RWPE1 (cell line): Measurements from ENCODE around the gene HOXA9.
A peak's percentile ranks its signal among the peaks of the same experiment; 100 is the strongest.

Source experiments
- CTCF ChIA-PET: fragments of 350-600 bp; sonication (Branson Sonifier 250); formaldehyde crosslinking; extraction: SDS; loops from one replicate; lab custom pipeline; 2021; lab: Yijun Ruan, JAX
- POLR2A ChIA-PET: fragments of 400-600 bp; formaldehyde crosslinking; extraction: SDS; loops from one replicate; lab custom pipeline; 2020; ENCODE audit warnings: antibody characterized with exemption; ENCODE audit not compliant: low non-redundant PET; lab: Yijun Ruan, JAX
- DNase-seq: peaks from one replicate; pipeline ENCODE4 v3.0.0; 2012; ENCODE audit warnings: low spot score
- H3K27ac ChIP-seq: fragments of 450-650 bp; 2 replicates; pipeline ENCODE4 v1.5.1; 2017
- TF ChIP-seq, protein P1 (sequence below): fragments of 450-650 bp; conservative IDR thresholded peaks from 2 replicates; pipeline ENCODE4 v1.5.1; 2017; ENCODE audit warnings: low read depth, mild to moderate bottlenecking

Gene HOXA9

DNA sequence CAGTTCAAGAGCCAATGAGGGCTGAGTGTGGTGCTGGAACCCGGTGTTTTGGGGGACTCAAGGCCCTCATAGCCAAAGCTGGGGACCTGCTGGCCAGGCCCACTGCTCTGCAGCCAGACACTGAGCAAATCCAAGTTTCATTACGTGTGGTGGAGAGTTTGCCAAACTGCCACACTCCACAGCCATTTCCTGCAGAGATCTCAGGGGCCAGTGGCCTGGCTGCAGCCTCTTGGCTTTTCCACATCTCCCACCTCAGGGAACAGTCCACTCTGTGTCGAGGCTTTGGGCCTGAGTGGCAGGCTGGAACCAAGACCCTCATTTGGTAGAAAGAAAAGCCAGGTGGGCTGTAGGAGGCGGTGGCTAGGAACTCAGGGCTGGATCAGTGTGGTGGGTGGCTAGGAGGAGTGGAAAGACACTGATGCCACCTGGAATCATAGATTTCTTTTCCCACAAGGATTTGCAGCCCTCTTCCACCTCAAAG, 16.5 kb upstream of the HOXA9 start:
- POLR2A ChIA-PET = no interaction called here
- CTCF ChIA-PET = interaction anchor here (0.9 kb wide), 1 partner anchor 10 kb away, joined by 5 read pairs; no protein-coding TSS in a partner anchor

DNA sequence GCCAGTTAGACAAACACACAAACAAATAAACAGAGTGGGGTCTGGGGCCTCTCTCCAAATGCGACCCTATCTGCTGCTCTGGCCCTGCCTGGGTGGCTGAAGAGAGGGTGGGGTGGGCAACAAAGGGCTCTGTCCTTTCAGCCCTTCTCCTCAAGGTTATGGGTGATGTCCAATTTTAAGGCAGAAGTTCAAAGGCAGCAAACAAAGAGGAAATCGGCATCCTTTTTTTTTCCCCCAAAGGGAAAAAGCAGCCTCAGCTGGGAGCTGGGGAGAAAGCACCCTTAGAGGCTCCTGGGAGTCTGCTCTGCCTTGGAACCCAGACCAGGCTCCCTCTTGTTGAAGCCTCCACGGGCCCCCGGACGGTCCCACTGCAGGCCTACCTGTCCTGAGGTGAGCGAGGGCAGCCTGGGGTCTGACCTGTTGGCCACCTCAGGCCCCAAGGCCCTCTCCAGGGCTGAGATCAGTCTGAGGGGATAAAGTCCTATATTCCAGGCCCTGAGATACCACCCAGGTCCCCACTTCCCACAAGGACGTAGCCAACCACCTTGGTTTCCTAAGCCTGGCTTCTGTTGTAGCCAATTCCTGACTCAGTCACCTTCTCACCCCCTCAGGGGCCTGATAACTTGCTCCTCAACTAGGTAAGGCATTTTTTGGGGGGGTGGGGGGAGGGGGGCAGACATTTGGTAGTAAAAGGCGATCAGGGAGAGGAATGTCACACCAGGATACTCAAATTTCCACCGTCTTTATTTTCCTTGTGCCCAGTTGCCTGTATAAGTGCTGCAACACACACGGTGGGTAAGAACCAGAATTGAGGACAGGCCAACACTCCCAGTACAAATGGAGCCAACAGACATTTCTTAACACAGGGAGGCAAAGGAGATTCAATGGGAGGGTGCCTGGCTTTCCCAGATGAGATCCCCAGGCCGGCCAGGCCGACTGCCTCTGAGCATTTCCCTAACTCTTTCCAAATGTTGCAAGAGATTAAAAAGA, 15.4 kb upstream of the HOXA9 start:
- ChIA-PET CTCF (interaction anchor here (0.6 to 2.5 kb wide), 14 partner anchors 9 to 840 kb away, joined by 3 to 30 read pairs (median 4); no protein-coding TSS in a partner anchor), POLR2A (interaction anchor here (1.0 kb wide), 1 partner anchor 33 kb away, joined by 3 read pairs; the partner anchor contains the start of gene HOXA6)

More for the DNA sequence above, 16.5 kb upstream of the HOXA9 start:
- DNase-seq = no peak
- TF ChIP-seq, protein P1, sequence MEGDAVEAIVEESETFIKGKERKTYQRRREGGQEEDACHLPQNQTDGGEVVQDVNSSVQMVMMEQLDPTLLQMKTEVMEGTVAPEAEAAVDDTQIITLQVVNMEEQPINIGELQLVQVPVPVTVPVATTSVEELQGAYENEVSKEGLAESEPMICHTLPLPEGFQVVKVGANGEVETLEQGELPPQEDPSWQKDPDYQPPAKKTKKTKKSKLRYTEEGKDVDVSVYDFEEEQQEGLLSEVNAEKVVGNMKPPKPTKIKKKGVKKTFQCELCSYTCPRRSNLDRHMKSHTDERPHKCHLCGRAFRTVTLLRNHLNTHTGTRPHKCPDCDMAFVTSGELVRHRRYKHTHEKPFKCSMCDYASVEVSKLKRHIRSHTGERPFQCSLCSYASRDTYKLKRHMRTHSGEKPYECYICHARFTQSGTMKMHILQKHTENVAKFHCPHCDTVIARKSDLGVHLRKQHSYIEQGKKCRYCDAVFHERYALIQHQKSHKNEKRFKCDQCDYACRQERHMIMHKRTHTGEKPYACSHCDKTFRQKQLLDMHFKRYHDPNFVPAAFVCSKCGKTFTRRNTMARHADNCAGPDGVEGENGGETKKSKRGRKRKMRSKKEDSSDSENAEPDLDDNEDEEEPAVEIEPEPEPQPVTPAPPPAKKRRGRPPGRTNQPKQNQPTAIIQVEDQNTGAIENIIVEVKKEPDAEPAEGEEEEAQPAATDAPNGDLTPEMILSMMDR = no peak
- H3K27ac ChIP-seq = peak overlapping the region; percentile 98

DNA sequence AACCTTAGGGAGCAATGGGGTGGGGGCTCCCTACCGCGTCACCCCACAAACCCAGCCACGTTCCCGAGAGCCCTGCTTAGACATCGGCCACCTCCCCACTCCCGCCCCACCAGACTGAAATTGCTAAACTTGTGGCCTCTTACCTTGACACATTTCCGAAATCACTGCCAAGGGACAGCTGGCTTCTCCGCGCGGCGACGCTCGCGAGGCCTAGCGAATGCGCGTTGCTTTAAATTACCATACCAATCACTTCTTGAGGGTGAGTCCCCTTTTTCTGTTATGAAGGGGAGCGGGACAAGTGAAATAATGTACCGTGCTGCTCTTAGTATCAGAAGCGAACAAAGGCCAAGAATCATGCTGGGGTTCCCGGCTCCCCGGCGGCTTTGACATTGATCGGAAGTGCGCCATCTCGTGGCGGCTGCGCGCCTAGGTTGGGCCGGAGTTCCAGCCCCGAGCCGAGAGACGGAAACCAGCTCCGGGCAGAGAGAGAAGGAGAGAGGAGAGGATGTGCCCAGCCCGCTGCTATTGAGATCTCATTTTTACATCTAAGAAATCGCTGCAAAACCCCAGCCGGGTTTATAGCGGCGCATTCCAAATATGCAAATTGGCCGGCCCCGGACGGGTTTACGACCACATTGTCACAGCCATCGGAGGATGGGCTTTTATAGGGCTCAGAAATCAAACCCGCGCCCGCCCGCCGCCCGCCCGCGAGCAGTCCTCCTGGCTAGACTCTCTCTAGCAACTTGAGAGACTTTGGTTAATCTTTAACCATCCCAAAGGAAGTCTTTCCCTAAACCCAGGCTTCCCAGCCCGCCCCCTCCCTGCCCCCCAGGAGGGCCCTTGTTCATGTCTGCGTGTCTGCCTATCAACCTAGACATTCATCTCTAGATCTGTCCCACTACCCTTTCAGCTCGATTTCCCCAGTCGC, 14.4 kb upstream of the HOXA9 start:
- ChIA-PET CTCF (interaction anchor here (0.6 to 2.5 kb wide), 20 partner anchors 10 to 1013 kb away, joined by 3 to 30 read pairs (median 4); no protein-coding TSS in a partner anchor), POLR2A (interaction anchor here (0.6 to 1.0 kb wide), 2 partner anchors 14 to 32 kb away, joined by 3 read pairs; partner anchors contain the start of genes HOXA6 and HOXA9)
- TF ChIP-seq, protein P1 = peak; percentile 98
- peak overlapping the region; percentile 89 for H3K27ac ChIP-seq
- peak; percentile 84 for DNase-seq

More for the DNA sequence above, 15.4 kb upstream of the HOXA9 start:
- TF ChIP-seq, protein P1 = no peak
- H3K27ac ChIP-seq = peak overlapping the region; percentile 89
- no peak for DNase-seq

DNA sequence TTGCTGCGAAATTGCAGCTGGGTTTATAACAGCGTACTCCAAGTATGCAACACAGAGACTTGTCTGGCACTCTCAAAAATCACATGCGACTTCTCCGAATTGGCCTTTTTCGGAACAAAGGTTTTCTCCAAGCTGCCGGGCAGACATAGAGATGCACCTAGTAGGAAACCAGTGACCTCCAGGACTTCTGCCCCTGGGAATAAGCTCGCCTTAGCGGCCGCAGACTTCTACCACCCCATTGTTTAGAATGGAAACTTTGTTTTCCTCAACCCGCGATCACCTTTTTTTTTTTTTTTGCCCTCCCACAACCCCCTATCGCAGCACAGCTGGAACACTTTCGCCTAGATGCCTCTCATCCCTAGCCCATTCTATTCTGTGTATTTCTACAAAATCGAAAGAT, 13.7 kb upstream of the HOXA9 start:
- DNase-seq = no peak
- TF ChIP-seq, protein P1 = no peak
- POLR2A ChIA-PET = interaction anchor here (0.6 kb wide), 1 partner anchor 77 kb away, joined by 3 read pairs; no protein-coding TSS in a partner anchor
- H3K27ac ChIP-seq = peak overlapping the region; percentile 89
- CTCF ChIA-PET = interaction anchor here (0.6 to 2.5 kb wide), 12 partner anchors 9 to 745 kb away, joined by 3 to 30 read pairs (median 5); no protein-coding TSS in a partner anchor

DNA sequence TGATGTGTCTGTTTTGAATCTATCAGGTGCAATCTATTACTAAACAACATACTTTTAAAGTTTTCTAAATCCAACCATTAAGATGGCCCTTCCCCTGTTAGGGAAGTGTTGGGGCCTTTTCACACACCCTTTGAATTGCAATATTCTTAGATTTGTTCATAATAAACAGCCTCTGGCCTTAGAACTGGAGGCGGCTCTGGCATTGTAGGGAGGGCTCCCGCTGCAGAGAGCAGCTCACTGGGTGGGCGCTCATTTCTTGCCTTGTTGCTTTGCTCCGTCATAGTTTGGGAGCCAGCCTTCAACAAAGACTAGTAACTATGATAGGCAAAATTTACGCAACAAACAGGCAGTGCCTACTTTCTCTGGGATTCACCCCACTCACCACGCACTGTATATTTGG, 13.0 kb upstream of the HOXA9 start:
- ChIA-PET POLR2A (interaction anchor here (0.6 kb wide), 1 partner anchor 78 kb away, joined by 3 read pairs; no protein-coding TSS in a partner anchor), CTCF (interaction anchor here (0.7 to 2.5 kb wide), 4 partner anchors 9 to 462 kb away, joined by 5 to 30 read pairs (median 6); no protein-coding TSS in a partner anchor)
- peak overlapping the region; percentile 89 for H3K27ac ChIP-seq
- TF ChIP-seq, protein P1 = no peak
- DNase-seq = no peak
